ENCODE measurements around the gene RNF38.

- TF ChIP-seq CTCF (IDR thresholded peaks at IDR 0.05; ENCODE audit: insufficient read depth, low read depth, low read length), result no peak
- TF ChIP-seq EZH2 (IDR thresholded peaks at IDR 0.05; ENCODE audit: insufficient read depth, low read length), result no peak
Measured at GRCh38 chr9:36292641-36293040, 107.4 kb downstream of the RNF38 start.
